HG02642 (cell line): ENCODE data around the gene VSIG10L2.

Experiments used
- ATAC-seq: cut with Tn5 transposase; IDR thresholded peaks from one replicate; pipeline ENCODE4 v1.9.1; 2021; ENCODE audit warnings: mild to moderate bottlenecking; ENCODE audit not compliant: unreplicated experiment, poor library complexity

VSIG10L2 gene

GRCh38 chr11:125945011-125945796, 640 bp upstream of the VSIG10L2 start:
- ATAC-seq = no peak

DNA sequence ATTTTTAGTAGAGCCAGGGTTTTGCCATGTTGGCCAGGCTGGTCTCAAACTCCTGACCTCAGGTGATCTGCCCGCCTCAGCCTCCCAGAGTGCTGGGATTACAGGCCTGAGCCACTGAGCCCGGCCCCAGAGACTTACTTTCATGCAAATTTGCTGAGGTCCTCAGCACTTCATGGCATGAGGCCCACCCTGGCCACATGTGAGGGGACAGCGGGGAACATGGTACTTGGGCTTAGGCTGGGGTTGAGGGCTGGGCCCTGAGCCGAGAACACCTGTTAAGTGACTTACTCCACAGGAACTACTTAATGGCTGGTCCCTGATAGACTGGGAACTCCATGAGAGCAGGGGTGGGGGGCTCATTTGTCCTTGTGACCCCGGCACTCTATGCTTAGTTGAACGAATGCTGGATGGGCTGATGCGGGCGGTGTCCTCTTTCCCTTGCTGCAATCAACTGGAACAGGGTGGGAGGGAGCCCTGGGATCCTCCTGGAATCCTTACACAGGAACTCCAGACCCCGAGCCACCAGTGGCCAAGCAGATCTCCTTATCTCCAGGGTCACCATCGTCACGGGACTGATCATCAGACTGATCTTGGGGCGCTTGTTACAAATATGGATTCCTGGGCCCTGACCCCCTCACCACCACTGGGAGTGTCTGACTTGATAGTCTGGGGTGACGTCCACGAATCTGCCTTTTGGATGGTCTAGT, 1.0 kb downstream of the VSIG10L2 start:
- no peak for ATAC-seq

DNA sequence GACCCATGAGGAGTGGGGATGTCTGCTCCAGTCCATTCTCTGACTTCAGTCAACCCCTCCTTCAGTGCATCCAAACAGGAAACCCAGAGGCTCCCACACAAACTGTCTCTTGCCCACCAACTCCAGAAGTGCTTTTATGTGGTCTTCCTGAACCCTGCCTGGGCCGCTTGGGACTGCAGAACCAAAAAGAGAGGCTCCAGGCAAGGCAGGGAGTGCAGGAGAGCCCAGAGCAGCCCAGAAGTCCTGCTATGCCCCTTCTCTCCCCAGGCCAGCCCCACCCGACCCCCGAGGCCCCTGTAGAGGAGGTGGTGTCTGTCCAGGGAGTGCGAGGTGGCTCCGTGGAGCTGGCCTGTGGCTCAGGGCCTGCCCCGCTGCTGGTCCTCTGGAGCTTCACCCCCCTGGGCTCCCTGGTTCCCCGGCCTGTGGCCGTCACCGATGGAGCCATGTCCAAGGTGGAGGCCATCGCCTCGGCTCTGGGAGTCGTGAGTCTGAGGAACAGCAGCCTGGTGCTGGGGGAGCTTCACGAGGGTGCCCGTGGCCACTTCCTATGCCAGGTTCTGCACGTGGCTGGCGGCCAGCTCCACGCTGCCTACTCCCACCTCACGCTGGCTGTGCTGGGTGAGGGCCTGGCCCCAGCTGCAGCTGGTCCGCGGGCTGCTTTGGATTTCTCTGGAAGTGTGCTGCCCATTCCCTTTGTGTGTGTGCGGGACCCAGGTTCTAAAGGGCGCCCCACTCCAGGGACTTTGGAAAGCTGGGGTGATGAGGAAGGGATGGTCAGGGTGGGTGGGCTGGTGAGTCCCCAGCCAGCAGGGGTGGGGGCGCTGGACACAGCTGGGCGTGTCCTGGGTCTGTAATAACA, 1.8 kb downstream of the VSIG10L2 start:
- no peak for ATAC-seq

- ATAC-seq = no peak
Observed at GRCh38 chr11:125948278-125949051, 2.6 kb downstream of the VSIG10L2 start.

- no peak for ATAC-seq
Observed at GRCh38 chr11:125949271-125950177, 3.7 kb downstream of the VSIG10L2 start.

DNA sequence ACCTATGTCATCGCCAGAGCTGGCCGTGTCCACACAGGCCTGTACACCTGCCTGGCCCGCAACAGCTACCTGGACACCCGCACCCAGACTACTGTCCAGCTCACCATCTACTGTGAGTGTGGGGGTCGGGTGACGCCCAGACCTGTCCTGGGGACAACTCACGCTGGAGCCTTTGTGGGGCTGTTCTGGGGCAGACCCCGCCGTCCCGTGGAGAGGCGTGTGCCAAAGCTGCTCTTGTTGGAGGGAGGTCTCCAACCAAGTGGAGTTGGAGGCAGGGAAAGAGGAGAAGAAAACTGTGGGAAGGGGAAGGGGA, 4.3 kb downstream of the VSIG10L2 start:
- ATAC-seq = no peak

DNA sequence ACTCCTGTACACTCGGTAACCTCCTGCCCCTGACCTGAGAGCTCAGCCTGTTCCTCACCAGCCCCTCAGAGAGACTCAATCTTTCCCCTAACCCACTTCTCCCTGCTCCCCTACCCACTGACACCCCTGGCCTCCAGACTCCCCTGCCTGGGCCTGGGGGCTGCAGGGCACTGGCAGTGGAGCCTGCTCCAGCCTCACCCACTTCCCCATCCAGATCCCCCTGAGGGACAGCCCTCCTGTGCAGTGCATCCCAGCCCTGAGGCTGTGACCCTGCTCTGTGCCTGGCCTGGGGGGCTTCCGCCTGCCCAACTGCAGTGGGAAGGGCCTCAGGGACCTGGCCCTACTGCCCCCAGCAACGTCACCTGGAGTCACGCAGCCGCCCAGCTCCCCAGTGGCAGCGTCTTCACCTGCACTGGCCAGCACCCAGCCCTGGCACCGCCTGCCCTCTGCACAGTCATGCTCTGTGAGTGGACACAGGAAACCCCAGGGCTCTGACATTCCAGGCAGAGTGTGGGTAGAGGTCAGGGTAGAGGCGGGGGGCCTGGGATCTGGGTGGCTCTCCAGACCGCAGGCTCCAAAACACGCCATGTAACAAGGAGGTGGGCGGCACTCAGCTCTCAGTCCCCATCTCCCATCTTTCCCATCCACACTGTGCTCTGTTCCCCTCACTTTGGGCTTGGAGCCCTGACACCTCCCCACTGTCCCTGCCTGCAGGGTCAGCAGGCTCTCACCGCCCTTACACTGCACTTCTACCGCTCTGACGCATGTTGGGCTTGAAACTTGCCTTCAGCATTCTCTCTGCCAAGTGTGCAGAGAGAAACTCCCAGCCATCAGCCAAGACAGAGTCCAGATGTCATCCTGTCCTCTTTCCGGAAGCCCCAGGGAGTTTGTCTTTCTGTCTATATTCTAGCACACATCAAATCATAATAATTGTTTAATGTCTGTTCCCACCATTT, 5.1 kb downstream of the VSIG10L2 start:
- no peak for ATAC-seq

GRCh38 chr11:125951731-125952130, 5.9 kb downstream of the VSIG10L2 start:
- no peak for ATAC-seq

- no peak for ATAC-seq
Observed at GRCh38 chr11:125952559-125952958, 6.7 kb downstream of the VSIG10L2 start.

- no peak for ATAC-seq
Observed at GRCh38 chr11:125952973-125953372, 7.1 kb downstream of the VSIG10L2 start.

- no peak for ATAC-seq
Observed at GRCh38 chr11:125953401-125953935, 7.6 kb downstream of the VSIG10L2 start.

DNA sequence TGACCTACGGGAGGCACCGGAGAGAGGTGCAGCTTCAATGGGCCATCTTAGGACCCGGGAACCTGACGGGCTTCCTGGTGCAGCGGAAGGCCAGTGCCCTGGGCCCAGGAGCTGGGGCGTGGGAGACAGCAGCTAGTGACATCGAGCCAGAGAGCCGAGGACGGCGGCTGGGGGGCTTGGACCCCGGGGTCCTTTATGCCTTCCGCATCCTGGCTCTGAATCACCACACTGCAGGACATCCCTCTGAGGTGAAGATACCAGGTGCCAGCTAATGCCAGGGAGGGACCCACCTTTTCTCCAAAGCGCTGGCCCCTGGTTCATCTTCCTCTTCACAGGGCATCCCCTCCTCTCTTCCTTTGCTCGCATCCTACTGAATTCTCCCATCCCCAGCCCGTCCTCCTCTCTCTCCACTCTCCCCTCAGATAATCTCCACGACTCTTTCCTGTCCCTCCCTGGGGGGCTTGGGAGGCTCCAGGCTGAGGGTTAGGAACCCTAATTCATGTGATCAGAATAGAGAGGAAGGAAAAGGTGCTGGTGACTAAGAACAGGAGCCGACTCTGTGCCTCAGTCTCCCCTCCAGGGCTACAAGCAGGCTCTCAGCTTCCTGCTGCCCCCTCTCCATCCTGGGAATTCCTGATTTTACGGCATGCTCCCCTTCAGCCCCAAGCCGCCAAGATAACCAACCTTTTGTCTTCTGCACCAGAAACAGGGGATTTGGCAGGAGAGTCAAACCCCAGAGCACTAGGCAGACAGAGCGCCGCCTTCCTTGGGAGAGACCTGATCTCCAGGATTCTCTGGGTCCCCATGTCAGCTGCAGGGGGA, 8.5 kb downstream of the VSIG10L2 start:
- no peak for ATAC-seq

- no peak for ATAC-seq
Observed at GRCh38 chr11:125954945-125955640, 9.2 kb downstream of the VSIG10L2 start.

DNA sequence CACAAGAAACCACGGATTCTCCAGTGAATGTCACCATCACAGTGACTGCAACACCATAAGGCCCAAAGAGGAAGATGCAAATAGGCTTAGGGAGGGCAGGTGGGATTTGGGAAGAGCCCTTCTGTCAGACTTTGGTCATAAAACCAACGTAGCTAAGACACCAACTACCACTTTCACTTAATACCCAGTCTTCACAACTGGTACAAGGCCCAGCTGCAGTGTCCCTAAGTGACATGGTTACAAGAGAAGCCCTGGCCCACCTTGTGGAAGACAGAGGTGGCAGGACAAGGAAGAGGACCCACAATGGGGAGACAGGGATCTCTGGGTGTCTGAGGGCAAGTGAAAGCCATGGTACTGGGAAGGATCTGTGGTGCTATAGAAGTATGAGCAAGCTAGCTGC, 10.0 kb downstream of the VSIG10L2 start:
- ATAC-seq = no peak

DNA sequence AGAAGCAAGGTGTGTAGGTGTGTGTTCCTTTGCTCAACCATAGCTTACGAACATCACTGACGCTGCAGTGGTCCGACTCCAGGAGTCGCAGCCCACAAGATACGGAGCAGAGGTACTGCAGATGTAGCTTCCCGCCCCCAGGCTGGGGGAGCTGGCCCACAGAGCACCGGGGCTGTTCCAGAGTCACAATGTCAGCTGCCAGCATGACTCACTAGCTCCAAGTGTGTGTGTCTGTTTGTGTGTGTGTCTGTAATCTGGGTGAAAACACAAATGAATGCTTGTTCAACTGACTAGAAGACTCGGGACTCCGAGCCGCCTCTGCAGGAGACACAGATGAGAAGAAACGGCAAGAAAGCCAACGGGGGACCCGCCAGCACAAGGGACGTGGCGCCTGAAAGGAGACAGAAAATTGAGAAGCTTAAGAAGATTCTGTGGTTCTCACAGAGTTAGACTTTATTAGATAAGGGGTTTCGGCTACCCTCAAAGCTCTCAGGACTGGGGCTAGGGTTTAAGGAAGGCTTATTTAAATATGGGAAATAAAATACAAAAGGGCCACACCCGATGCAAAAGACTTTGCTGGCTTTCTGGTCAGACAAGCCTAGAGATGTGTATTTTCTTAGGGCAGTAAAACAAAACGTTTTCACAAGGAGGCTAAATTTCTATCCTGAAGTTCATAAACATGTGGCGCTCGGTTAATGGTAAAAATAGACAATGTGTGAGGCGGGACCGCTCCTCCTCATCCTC, 10.7 kb downstream of the VSIG10L2 start:
- no peak for ATAC-seq
